OCI-LY1 (cell line): ENCODE data around the gene MBD6.

ENCODE experiments used
- CTCF ChIP-seq: fragments of 200-600 bp; sonication (generic), shearing (Covaris generic); IDR thresholded peaks from 2 replicates; pipeline ENCODE4 v1.5.1; 2017; ENCODE audit warnings: mild to moderate bottlenecking, antibody characterized with exemption, low read length, moderate library complexity, mixed read lengths
- EZH2 ChIP-seq: fragments of 200-600 bp; sonication (generic), shearing (Covaris generic); IDR thresholded peaks from 2 replicates; pipeline ENCODE4 v1.8.0; 2017; ENCODE audit warnings: borderline replicate concordance, mixed run types, mild to moderate bottlenecking, antibody characterized with exemption, low read length, moderate library complexity, mixed read lengths

- TF ChIP-seq CTCF (no peak), EZH2 (no peak)
Measured at GRCh38 chr12:57514720-57515407, 7.8 kb upstream of the MBD6 start.
